ENCODE results near the gene P4HA1. TPM values are rescaled to one million over a fixed set of nuclear protein-coding genes. Genes with fewer than 3 reads are reported as not detected.

Gene P4HA1
- total RNA-seq, 1 experiment from 2014 or later = 34.4 TPM

GRCh38 chr10:73139251-73139650 is 42.6 kb upstream of the P4HA1 start:
- DNase-seq (ENCODE audit: low spot score) (no peak), ATAC-seq (no peak)
- H3K4me3 Mint-ChIP-seq = no peak overlapping the region
- H3K27me3 Mint-ChIP-seq (ENCODE audit: low read depth) = no peaks in the 10 kb centered on the region
- H3K36me3 Mint-ChIP-seq = peaks cover 55% of the 10 kb centered on the region
- POLR2A ChIA-PET = interaction anchor here (0.7 kb wide), 1 partner anchor 14 kb away, joined by 3 read pairs; no protein-coding TSS in a partner anchor
- H3K9me3 Mint-ChIP-seq = no peaks in the 10 kb centered on the region
- no peak overlapping the region for H3K27ac Mint-ChIP-seq
- CTCF ChIA-PET = no interaction called here
- H3K4me1 Mint-ChIP-seq = no peaks in the 10 kb centered on the region
- TF ChIP-seq, protein P1, sequence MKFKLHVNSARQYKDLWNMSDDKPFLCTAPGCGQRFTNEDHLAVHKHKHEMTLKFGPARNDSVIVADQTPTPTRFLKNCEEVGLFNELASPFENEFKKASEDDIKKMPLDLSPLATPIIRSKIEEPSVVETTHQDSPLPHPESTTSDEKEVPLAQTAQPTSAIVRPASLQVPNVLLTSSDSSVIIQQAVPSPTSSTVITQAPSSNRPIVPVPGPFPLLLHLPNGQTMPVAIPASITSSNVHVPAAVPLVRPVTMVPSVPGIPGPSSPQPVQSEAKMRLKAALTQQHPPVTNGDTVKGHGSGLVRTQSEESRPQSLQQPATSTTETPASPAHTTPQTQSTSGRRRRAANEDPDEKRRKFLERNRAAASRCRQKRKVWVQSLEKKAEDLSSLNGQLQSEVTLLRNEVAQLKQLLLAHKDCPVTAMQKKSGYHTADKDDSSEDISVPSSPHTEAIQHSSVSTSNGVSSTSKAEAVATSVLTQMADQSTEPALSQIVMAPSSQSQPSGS (CRISPR knock-in tag; IDR thresholded peaks at IDR 0.05; ENCODE audit: borderline replicate concordance, low read depth) = no peak
- TF ChIP-seq JUN (CRISPR knock-in tag; IDR thresholded peaks at IDR 0.05) = no peak
- TF ChIP-seq, protein P2, sequence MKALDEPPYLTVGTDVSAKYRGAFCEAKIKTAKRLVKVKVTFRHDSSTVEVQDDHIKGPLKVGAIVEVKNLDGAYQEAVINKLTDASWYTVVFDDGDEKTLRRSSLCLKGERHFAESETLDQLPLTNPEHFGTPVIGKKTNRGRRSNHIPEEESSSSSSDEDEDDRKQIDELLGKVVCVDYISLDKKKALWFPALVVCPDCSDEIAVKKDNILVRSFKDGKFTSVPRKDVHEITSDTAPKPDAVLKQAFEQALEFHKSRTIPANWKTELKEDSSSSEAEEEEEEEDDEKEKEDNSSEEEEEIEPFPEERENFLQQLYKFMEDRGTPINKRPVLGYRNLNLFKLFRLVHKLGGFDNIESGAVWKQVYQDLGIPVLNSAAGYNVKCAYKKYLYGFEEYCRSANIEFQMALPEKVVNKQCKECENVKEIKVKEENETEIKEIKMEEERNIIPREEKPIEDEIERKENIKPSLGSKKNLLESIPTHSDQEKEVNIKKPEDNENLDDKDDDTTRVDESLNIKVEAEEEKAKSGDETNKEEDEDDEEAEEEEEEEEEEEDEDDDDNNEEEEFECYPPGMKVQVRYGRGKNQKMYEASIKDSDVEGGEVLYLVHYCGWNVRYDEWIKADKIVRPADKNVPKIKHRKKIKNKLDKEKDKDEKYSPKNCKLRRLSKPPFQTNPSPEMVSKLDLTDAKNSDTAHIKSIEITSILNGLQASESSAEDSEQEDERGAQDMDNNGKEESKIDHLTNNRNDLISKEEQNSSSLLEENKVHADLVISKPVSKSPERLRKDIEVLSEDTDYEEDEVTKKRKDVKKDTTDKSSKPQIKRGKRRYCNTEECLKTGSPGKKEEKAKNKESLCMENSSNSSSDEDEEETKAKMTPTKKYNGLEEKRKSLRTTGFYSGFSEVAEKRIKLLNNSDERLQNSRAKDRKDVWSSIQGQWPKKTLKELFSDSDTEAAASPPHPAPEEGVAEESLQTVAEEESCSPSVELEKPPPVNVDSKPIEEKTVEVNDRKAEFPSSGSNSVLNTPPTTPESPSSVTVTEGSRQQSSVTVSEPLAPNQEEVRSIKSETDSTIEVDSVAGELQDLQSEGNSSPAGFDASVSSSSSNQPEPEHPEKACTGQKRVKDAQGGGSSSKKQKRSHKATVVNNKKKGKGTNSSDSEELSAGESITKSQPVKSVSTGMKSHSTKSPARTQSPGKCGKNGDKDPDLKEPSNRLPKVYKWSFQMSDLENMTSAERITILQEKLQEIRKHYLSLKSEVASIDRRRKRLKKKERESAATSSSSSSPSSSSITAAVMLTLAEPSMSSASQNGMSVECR (CRISPR knock-in tag; IDR thresholded peaks at IDR 0.05; ENCODE audit: borderline replicate concordance) = no peak
- TF ChIP-seq CREM (CRISPR knock-in tag; IDR thresholded peaks at IDR 0.05) = no peak
- TF ChIP-seq, protein P3, sequence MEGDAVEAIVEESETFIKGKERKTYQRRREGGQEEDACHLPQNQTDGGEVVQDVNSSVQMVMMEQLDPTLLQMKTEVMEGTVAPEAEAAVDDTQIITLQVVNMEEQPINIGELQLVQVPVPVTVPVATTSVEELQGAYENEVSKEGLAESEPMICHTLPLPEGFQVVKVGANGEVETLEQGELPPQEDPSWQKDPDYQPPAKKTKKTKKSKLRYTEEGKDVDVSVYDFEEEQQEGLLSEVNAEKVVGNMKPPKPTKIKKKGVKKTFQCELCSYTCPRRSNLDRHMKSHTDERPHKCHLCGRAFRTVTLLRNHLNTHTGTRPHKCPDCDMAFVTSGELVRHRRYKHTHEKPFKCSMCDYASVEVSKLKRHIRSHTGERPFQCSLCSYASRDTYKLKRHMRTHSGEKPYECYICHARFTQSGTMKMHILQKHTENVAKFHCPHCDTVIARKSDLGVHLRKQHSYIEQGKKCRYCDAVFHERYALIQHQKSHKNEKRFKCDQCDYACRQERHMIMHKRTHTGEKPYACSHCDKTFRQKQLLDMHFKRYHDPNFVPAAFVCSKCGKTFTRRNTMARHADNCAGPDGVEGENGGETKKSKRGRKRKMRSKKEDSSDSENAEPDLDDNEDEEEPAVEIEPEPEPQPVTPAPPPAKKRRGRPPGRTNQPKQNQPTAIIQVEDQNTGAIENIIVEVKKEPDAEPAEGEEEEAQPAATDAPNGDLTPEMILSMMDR (IDR thresholded peaks at IDR 0.05) = no peak
- TF ChIP-seq USF2 (CRISPR knock-in tag; IDR thresholded peaks at IDR 0.05) = no peak
- no peak for TF ChIP-seq SMAD3 (CRISPR knock-in tag; IDR thresholded peaks at IDR 0.05; ENCODE audit: borderline replicate concordance)
- no peak for TF ChIP-seq TEAD4 (CRISPR knock-in tag; IDR thresholded peaks at IDR 0.05)
- TF ChIP-seq GTF2I (CRISPR knock-in tag; conservative IDR thresholded peaks at IDR 0.05) = no peak
- TF ChIP-seq NR3C1 (CRISPR knock-in tag; conservative IDR thresholded peaks at IDR 0.05; ENCODE audit: low read depth) = no peak
- no peak for TF ChIP-seq HMGA2 (CRISPR knock-in tag; IDR thresholded peaks at IDR 0.05)
- TF ChIP-seq, protein P4, sequence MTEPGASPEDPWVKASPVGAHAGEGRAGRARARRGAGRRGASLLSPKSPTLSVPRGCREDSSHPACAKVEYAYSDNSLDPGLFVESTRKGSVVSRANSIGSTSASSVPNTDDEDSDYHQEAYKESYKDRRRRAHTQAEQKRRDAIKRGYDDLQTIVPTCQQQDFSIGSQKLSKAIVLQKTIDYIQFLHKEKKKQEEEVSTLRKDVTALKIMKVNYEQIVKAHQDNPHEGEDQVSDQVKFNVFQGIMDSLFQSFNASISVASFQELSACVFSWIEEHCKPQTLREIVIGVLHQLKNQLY (CRISPR knock-in tag; IDR thresholded peaks at IDR 0.05) = no peak
- TF ChIP-seq GRHL2 (CRISPR knock-in tag; IDR thresholded peaks at IDR 0.05; ENCODE audit: insufficient replicate concordance, severe bottlenecking) = no peak
- no peak for TF ChIP-seq ZNF396 (CRISPR knock-in tag; IDR thresholded peaks at IDR 0.05; ENCODE audit: borderline replicate concordance)
- no peak for TF ChIP-seq FOXJ3 (CRISPR knock-in tag; IDR thresholded peaks at IDR 0.05; ENCODE audit: borderline replicate concordance)
- no peak for TF ChIP-seq ATF6 (CRISPR knock-in tag; IDR thresholded peaks at IDR 0.05)
- no peak for TF ChIP-seq NR1H2 (CRISPR knock-in tag; IDR thresholded peaks at IDR 0.05)
- TF ChIP-seq, protein P5, sequence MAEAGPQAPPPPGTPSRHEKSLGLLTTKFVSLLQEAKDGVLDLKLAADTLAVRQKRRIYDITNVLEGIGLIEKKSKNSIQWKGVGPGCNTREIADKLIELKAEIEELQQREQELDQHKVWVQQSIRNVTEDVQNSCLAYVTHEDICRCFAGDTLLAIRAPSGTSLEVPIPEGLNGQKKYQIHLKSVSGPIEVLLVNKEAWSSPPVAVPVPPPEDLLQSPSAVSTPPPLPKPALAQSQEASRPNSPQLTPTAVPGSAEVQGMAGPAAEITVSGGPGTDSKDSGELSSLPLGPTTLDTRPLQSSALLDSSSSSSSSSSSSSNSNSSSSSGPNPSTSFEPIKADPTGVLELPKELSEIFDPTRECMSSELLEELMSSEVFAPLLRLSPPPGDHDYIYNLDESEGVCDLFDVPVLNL (CRISPR knock-in tag; IDR thresholded peaks at IDR 0.05; ENCODE audit: borderline replicate concordance, low read depth) = no peak
- no peak for TF ChIP-seq ZNF219 (CRISPR knock-in tag; IDR thresholded peaks at IDR 0.05; ENCODE audit: borderline replicate concordance)
- TF ChIP-seq, protein P6, sequence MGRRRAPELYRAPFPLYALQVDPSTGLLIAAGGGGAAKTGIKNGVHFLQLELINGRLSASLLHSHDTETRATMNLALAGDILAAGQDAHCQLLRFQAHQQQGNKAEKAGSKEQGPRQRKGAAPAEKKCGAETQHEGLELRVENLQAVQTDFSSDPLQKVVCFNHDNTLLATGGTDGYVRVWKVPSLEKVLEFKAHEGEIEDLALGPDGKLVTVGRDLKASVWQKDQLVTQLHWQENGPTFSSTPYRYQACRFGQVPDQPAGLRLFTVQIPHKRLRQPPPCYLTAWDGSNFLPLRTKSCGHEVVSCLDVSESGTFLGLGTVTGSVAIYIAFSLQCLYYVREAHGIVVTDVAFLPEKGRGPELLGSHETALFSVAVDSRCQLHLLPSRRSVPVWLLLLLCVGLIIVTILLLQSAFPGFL (CRISPR knock-in tag; IDR thresholded peaks at IDR 0.05; ENCODE audit: borderline replicate concordance) = no peak

Data from WTC11 (cell line).